Mesothelial cell of epicardium (in vitro differentiated cells): Measurements from ENCODE around the gene DCTN5. TPM values are rescaled to one million over a fixed set of nuclear protein-coding genes. Genes with fewer than 3 reads are reported as not detected.

ENCODE experiments used
- DNase-seq, 2 experiments: peaks; one replicate each; pipeline ENCODE4 v3.0.0; 2021; ENCODE audit warnings: low spot score in 2 of 2; ENCODE audit not compliant: unreplicated experiment in 2 of 2
- H3K27ac Mint-ChIP-seq: 2 replicates; pipeline ENCODE4 v1.8.0; 2021; ENCODE audit warnings: mixed read lengths
- H3K27me3 Mint-ChIP-seq: 2 replicates; pipeline ENCODE4 v1.8.0; 2021; ENCODE audit warnings: low read depth, mixed read lengths
- H3K36me3 Mint-ChIP-seq: 2 replicates; pipeline ENCODE4 v1.8.0; 2021; ENCODE audit warnings: mixed read lengths
- H3K4me1 Mint-ChIP-seq: 2 replicates; pipeline ENCODE4 v1.8.0; 2021; ENCODE audit warnings: mixed read lengths
- H3K4me3 Mint-ChIP-seq: 2 replicates; pipeline ENCODE4 v1.8.0; 2021; ENCODE audit warnings: mild to moderate bottlenecking, moderate library complexity, mixed read lengths
- H3K9me3 Mint-ChIP-seq: 2 replicates; pipeline ENCODE4 v1.8.0; 2021; ENCODE audit warnings: mixed read lengths
- CTCF ChIP-seq: fragments of 200-600 bp; sonication (generic); IDR thresholded peaks from one replicate; pipeline ENCODE4 v1.5.0; 2021; ENCODE audit warnings: antibody characterized with exemption; ENCODE audit not compliant: unreplicated experiment
- total RNA-seq: library from RNA; stranded (reverse); gene quantifications from 3 replicates; pipeline ENCODE4 v1.2.1, GENCODE V29; 2021

The DCTN5 gene
- total RNA-seq, 1 donor from 2014 or later: 77.5 TPM

GRCh38 chr16:23705517-23705902, 64.2 kb downstream of the DCTN5 start:
- H3K4me1 Mint-ChIP-seq: no peaks in the 10 kb centered on the region
- H3K9me3 Mint-ChIP-seq: peaks cover 23% of the 10 kb centered on the region
- H3K27me3 Mint-ChIP-seq: peaks cover 22% of the 10 kb centered on the region
- no peak overlapping the region for H3K4me3 Mint-ChIP-seq
- H3K27ac Mint-ChIP-seq: no peak overlapping the region
- TF ChIP-seq CTCF: no peak
- DNase-seq: no peak
- H3K36me3 Mint-ChIP-seq: no peaks in the 10 kb centered on the region

- TF ChIP-seq CTCF: no peak
- DNase-seq: no peak
- peaks cover 31% of the 10 kb centered on the region for H3K27me3 Mint-ChIP-seq
- H3K36me3 Mint-ChIP-seq: no peaks in the 10 kb centered on the region
- H3K4me3 Mint-ChIP-seq: no peak overlapping the region
- peaks cover 23% of the 10 kb centered on the region for H3K9me3 Mint-ChIP-seq
- H3K27ac Mint-ChIP-seq: no peak overlapping the region
- H3K4me1 Mint-ChIP-seq: no peaks in the 10 kb centered on the region
Observed at GRCh38 chr16:23706439-23706838, 65.2 kb downstream of the DCTN5 start.

- Mint-ChIP-seq H3K36me3 (no peaks in the 10 kb centered on the region), H3K9me3 (peaks cover 15% of the 10 kb centered on the region)
Observed at GRCh38 chr16:23709536-23709935, 68.3 kb downstream of the DCTN5 start.

GRCh38 chr16:23710008-23710407, 68.7 kb downstream of the DCTN5 start:
- Mint-ChIP-seq H3K36me3 (no peaks in the 10 kb centered on the region), H3K4me3 (no peak overlapping the region), H3K4me1 (no peaks in the 10 kb centered on the region), H3K27ac (no peak overlapping the region), H3K27me3 (peaks cover 60% of the 10 kb centered on the region), H3K9me3 (peaks cover 15% of the 10 kb centered on the region)
- no peak for TF ChIP-seq CTCF
- no peak for DNase-seq

More at GRCh38 chr16:23709536-23709935, 68.3 kb downstream of the DCTN5 start:
- DNase-seq: no peak
- Mint-ChIP-seq H3K4me1 (no peaks in the 10 kb centered on the region), H3K27ac (no peak overlapping the region), H3K27me3 (peaks cover 56% of the 10 kb centered on the region), H3K4me3 (no peak overlapping the region)
- TF ChIP-seq CTCF: no peak

- TF ChIP-seq CTCF: no peak
- Mint-ChIP-seq H3K9me3 (peaks cover 15% of the 10 kb centered on the region), H3K27me3 (peaks cover 63% of the 10 kb centered on the region), H3K27ac (no peak overlapping the region), H3K36me3 (no peaks in the 10 kb centered on the region), H3K4me1 (no peaks in the 10 kb centered on the region), H3K4me3 (no peak overlapping the region)
- DNase-seq: no peak
Observed at GRCh38 chr16:23710504-23710903, 69.2 kb downstream of the DCTN5 start.

GRCh38 chr16:23711785-23712184, 70.5 kb downstream of the DCTN5 start:
- no peak for DNase-seq
- H3K4me1 Mint-ChIP-seq: no peaks in the 10 kb centered on the region
- H3K4me3 Mint-ChIP-seq: no peak overlapping the region
- no peak for TF ChIP-seq CTCF
- peaks cover 72% of the 10 kb centered on the region for H3K27me3 Mint-ChIP-seq
- no peak overlapping the region for H3K27ac Mint-ChIP-seq
- H3K9me3 Mint-ChIP-seq: peaks cover 15% of the 10 kb centered on the region
- no peaks in the 10 kb centered on the region for H3K36me3 Mint-ChIP-seq
